Neural crest cell (in vitro differentiated cells): Measurements from ENCODE around the gene NCBP2. TPM values are rescaled to one million over a fixed set of nuclear protein-coding genes. Genes with fewer than 3 reads are reported as not detected.
"Not testable (repeated sequence)": the region's sequence is repeated elsewhere in the genome, so short reads cannot be mapped to it uniquely, and the experiment has no call there.

ENCODE experiments used
- DNase-seq: peaks from one replicate; pipeline ENCODE4 v3.0.0; 2021; ENCODE audit warnings: low read depth, mixed read lengths, low spot score
- H3K27ac Mint-ChIP-seq: one replicate; pipeline ENCODE4 v1.8.0; 2021; ENCODE audit warnings: mild to moderate bottlenecking, mixed read lengths; ENCODE audit not compliant: unreplicated experiment
- H3K27me3 Mint-ChIP-seq: 2 replicates; pipeline ENCODE4 v1.8.0; 2021; ENCODE audit warnings: low read depth, mild to moderate bottlenecking, mixed read lengths
- H3K36me3 Mint-ChIP-seq: 2 replicates; pipeline ENCODE4 v1.8.0; 2021; ENCODE audit warnings: low read depth, mild to moderate bottlenecking, mixed read lengths
- H3K4me1 Mint-ChIP-seq: 2 replicates; pipeline ENCODE4 v1.8.0; 2021; ENCODE audit warnings: mixed read lengths
- H3K4me3 Mint-ChIP-seq: one replicate; pipeline ENCODE4 v1.8.0; 2021; ENCODE audit warnings: mild to moderate bottlenecking, mixed read lengths
- H3K9me3 Mint-ChIP-seq: 2 replicates; pipeline ENCODE4 v1.8.0; 2021; ENCODE audit warnings: mixed read lengths
- total RNA-seq: library from RNA; stranded (reverse); gene quantifications from 2 replicates; pipeline ENCODE4 v1.2.1, GENCODE V29; 2021
- TF ChIP-seq, protein P1 (sequence below): fragments of 200-600 bp; sonication (generic); conservative IDR thresholded peaks from 2 replicates; pipeline ENCODE4 v1.5.0; 2021; ENCODE audit warnings: antibody characterized with exemption, mild to moderate bottlenecking

NCBP2 gene
- total RNA-seq, 1 donor from 2014 or later = 117 TPM

DNA sequence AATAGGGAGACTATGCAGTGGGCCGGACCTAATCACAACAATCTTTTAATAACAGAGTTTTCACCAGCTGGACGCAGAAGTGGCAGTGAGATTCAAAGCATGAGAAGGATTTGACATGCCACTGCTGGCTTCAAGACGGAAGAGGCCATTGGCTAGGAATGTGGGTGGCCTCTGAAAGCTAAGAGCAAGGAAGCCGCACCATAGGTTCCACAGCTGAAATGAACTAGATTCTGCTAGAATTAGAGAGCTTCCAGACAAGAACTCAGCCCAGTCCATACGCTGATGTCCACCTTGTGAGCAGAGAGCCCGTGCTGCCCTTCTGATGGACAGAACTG lies 6.9 kb upstream of the NCBP2 start:
- TF ChIP-seq, protein P1, sequence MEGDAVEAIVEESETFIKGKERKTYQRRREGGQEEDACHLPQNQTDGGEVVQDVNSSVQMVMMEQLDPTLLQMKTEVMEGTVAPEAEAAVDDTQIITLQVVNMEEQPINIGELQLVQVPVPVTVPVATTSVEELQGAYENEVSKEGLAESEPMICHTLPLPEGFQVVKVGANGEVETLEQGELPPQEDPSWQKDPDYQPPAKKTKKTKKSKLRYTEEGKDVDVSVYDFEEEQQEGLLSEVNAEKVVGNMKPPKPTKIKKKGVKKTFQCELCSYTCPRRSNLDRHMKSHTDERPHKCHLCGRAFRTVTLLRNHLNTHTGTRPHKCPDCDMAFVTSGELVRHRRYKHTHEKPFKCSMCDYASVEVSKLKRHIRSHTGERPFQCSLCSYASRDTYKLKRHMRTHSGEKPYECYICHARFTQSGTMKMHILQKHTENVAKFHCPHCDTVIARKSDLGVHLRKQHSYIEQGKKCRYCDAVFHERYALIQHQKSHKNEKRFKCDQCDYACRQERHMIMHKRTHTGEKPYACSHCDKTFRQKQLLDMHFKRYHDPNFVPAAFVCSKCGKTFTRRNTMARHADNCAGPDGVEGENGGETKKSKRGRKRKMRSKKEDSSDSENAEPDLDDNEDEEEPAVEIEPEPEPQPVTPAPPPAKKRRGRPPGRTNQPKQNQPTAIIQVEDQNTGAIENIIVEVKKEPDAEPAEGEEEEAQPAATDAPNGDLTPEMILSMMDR = no peak
- no peak for DNase-seq
- Mint-ChIP-seq H3K27ac (no peak overlapping the region), H3K36me3 (no peaks in the 10 kb centered on the region), H3K4me3 (peak overlapping the region; percentile 24), H3K27me3 (peaks cover 9% of the 10 kb centered on the region), H3K9me3 (no peaks in the 10 kb centered on the region), H3K4me1 (peaks cover 7% of the 10 kb centered on the region)

DNA sequence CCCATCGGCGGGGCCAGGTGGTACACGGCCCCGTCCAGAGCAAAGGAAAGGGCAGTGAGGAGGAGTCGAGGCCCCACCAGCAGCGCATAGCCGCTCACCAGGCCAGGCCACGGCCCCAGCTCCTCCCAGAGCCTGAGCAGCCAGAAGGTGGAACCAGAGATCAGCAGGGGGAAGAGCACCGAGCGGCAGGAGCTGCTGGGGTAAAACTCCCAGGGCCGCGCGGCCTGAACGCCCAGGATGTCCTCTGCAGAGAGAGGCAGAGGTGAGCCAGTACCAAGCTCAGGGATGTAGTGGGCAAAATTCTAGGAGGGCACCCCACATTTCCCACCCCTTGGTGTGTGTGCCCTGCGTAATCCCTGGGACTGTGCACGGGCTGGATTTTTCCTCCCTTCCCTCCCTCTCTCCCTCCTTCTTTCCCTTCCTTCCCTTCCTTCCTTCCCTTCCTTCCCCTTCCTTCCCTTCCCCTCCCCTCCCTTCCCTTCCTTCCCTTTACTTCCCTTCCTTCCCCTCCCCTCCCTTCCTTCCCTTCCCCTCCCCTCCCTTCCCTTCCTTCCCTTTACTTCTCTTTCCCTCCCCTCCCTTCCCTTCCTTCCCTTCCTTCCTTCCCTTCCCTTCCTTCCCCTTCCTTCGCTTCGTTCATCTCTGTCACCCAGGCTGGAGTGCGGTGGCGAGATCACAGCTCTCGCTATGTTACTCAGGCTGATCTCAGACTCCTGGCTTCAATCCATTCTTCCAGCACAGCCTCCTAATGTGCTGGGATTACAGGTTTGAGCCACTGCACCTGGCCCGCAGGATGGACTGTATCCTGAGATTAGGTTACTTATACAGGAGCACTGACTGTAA lies 6.3 kb upstream of the NCBP2 start:
- H3K9me3 Mint-ChIP-seq = no peaks in the 10 kb centered on the region
- no peak for DNase-seq
- TF ChIP-seq, protein P1 = no peak
- H3K4me1 Mint-ChIP-seq = peaks cover 11% of the 10 kb centered on the region
- no peak overlapping the region for H3K27ac Mint-ChIP-seq
- H3K36me3 Mint-ChIP-seq = no peaks in the 10 kb centered on the region
- peak overlapping the region; percentile 24 for H3K4me3 Mint-ChIP-seq
- H3K27me3 Mint-ChIP-seq = peaks cover 8% of the 10 kb centered on the region

DNA sequence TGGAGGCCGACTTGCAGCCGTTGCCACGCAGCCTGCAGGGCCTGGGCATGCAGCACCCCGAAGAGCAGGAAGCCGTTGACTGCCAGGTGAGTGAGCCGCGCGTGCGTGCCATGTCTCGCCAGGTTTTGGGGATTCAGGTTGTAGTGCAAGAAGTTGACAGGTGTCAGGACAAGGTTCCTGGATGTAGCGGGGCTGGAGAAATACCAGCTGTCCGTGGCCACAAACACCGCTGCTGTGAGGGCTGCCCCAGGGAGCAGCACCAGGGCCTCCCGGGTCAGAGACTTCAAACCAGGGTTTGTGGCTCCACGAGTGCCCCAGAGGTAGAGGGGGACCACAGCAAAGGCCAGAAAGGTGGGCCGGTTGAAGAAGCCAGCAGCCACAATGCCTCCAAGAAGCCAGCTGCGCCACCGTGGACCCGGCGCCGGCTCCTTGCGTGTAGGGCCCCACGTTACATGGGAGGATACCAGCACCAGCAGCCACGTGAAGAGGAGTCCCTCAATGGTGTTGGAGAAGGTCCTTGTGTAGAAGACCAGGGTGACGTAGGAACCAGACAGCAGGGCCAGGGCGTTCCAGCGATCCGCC lies 5.6 kb upstream of the NCBP2 start:
- peaks cover 18% of the 10 kb centered on the region for H3K4me1 Mint-ChIP-seq
- H3K27ac Mint-ChIP-seq = no peak overlapping the region
- H3K36me3 Mint-ChIP-seq = peaks cover 4% of the 10 kb centered on the region
- no peak overlapping the region for H3K4me3 Mint-ChIP-seq
- DNase-seq = no peak
- peaks cover 1% of the 10 kb centered on the region for H3K27me3 Mint-ChIP-seq
- H3K9me3 Mint-ChIP-seq = no peaks in the 10 kb centered on the region
- TF ChIP-seq, protein P1 = no peak

GRCh38 chr3:196947136-196947859 lies 5.0 kb upstream of the NCBP2 start:
- TF ChIP-seq, protein P1 = no peak
- no peak overlapping the region for H3K4me3 Mint-ChIP-seq
- H3K4me1 Mint-ChIP-seq = peaks cover 22% of the 10 kb centered on the region
- peaks cover 2% of the 10 kb centered on the region for H3K27me3 Mint-ChIP-seq
- H3K36me3 Mint-ChIP-seq = peaks cover 5% of the 10 kb centered on the region
- no peak for DNase-seq
- no peaks in the 10 kb centered on the region for H3K9me3 Mint-ChIP-seq
- no peak overlapping the region for H3K27ac Mint-ChIP-seq

DNA sequence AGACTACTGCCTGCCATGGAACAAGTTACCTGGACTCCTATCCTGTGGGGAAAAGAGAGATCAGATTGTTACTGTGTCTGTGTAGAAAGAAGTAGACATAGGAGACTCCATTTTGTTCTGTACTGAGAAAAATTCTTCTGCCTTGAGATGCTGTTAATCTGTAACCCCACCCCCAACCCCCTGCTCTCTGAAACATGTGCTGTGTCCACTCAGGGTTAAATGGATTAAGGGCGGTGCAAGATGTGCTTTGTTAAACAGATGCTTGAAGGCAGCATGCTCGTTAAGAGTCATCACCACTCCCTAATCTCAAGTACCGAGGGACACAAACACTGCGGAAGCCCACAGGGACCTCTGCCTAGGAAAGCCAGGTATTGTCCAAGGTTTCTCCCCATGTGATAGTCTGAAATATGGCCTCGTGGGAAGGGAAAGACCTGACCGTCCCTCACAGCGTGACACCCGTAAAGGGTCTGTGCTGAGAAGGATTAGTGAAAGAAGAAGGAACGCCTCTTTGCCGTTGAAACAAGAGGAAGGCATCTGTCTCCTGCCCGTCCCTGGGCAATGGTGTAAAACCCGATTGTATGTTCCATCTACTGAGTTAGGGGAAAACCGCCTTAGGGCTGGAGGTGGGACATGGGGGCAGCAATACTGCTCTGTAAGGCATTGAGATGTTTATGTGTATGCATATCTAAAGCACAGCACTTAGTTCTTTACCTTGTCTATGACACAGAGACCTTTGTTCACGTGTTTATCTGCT lies 1.9 kb upstream of the NCBP2 start:
- peak overlapping the region; percentile 98 for H3K4me3 Mint-ChIP-seq
- H3K27ac Mint-ChIP-seq, H3K36me3 Mint-ChIP-seq: not testable (repeated sequence)

More for the DNA sequence above, 1.9 kb upstream of the NCBP2 start:
- peaks cover 39% of the 10 kb centered on the region for H3K4me1 Mint-ChIP-seq
- not testable (repeated sequence) for DNase-seq, H3K9me3 Mint-ChIP-seq, H3K27me3 Mint-ChIP-seq
